Coronary artery (tissue), 2 donors: ENCODE measurements around the gene TXNDC12.
"Not testable (repeated sequence)": the region's sequence is repeated elsewhere in the genome, so short reads cannot be mapped to it uniquely, and the experiment has no call there.

Source experiments
- DNase-seq: peaks from one replicate; pipeline ENCODE4 v3.0.0-alpha.2; 2017; ENCODE audit warnings: low spot score
- H3K27ac ChIP-seq, 2 donors: fragments of 200-600 bp; sonication (generic); one replicate each; pipeline ENCODE4 v1.5.1; 2016 to 2019
- H3K4me3 ChIP-seq: fragments of 200-600 bp; sonication (generic); 2 replicates; pipeline ENCODE4 v1.5.1; 2016; ENCODE audit warnings: mild to moderate bottlenecking, moderate library complexity
- TF ChIP-seq, protein P1 (sequence below): fragments of 200-600 bp; sonication (generic); IDR thresholded peaks from one replicate; pipeline ENCODE4 v1.5.1; 2019; ENCODE audit warnings: antibody characterized with exemption

The TXNDC12 gene

DNA sequence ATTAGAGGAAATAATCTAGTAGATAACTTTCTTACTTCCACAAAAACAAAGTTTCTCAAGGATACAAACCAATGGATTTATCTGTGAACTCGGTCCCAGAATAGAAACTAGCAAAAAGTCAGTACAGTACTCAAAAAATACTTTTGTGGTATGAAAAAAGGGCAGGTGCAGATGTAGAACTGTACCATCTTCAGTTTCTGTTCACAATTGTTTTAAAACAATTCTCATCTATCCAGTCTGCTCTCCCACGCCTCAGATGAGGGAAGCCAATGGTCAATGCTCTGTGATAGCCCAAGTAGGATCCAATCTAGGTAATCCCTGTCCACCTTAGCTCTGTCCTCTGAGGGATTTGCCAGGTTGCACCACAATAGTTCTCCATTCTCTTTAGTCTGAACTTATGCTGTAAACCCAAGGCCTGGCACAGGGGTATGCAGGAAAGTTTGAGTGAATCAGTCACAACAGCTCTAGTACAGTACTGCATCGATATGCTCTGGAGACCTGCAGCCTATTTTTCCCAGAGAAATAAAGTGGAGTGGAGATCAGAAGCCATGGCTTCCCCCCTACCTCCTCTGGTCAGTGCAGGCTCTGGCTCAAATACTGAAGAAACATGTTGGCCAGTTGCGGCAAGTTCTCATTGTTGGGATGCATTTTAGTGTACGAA lies 22.7 kb downstream of the TXNDC12 start:
- DNase-seq, result no peak
- TF ChIP-seq, protein P1, sequence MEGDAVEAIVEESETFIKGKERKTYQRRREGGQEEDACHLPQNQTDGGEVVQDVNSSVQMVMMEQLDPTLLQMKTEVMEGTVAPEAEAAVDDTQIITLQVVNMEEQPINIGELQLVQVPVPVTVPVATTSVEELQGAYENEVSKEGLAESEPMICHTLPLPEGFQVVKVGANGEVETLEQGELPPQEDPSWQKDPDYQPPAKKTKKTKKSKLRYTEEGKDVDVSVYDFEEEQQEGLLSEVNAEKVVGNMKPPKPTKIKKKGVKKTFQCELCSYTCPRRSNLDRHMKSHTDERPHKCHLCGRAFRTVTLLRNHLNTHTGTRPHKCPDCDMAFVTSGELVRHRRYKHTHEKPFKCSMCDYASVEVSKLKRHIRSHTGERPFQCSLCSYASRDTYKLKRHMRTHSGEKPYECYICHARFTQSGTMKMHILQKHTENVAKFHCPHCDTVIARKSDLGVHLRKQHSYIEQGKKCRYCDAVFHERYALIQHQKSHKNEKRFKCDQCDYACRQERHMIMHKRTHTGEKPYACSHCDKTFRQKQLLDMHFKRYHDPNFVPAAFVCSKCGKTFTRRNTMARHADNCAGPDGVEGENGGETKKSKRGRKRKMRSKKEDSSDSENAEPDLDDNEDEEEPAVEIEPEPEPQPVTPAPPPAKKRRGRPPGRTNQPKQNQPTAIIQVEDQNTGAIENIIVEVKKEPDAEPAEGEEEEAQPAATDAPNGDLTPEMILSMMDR, result no peak
- peak overlapping the region; percentile 78 to 91 for H3K27ac ChIP-seq
- peak overlapping the region; percentile 86 for H3K4me3 ChIP-seq

DNA sequence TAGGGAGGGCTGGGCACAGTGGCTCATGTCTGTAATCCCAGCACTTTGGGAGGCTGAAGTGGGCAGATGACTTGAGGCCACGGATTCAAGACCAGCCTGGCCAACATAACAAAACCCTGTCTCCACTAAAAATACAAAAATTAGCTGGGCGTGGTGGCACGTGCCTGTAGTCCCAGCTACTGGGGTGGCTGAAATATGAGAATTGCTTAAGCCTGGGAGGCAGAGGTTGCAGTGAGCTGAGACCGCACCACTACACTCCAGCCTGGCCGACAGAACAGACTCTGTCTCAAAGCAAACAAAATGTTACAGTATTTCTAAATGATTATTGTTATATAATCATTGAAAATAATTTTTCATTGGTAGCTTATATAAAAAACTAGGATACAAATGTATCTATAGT lies 26.2 kb downstream of the TXNDC12 start:
- not testable (repeated sequence) for H3K4me3 ChIP-seq, DNase-seq, H3K27ac ChIP-seq

DNA sequence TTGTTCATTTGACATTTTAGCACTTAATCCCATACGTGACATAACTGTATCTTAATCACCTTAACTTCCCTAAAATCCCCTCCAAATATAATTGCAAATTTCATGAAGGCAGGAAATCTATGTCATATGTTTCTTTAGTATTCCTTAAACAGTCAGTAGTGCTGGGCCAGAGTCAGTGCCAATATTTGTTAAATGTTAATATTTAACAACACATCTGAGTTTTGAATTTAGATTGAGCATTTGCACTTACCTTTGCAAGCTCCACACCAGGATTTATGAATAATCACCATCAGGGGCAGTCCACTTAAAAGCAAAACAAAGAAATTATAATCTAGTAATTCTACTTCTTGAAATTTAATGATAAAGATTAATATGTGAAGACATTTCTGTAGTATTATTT lies 26.7 kb downstream of the TXNDC12 start:
- no peak overlapping the region for H3K4me3 ChIP-seq
- TF ChIP-seq, protein P1, result no peak
- H3K27ac ChIP-seq, result no peak overlapping the region
- no peak for DNase-seq

DNA sequence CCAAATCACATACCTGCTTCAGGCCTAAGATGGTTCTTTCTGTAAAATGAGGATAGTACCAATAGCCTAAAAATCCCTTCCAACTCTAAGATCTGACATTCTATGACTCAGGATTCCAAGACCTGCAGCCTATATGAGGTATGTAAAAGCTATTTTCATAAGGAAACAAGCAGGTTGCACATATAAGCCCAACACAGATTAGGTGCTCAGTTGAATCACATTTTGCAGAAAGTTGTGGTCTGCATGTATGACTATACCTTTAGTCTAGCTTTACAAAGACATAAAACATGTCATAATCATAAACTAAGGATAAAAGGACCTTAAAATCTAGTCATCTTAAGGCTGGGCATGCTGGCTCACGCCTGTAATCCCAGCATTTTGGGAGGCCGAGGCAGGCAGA lies 28.7 kb downstream of the TXNDC12 start:
- Histone ChIP-seq H3K27ac (no peak overlapping the region), H3K4me3 (no peak overlapping the region)
- TF ChIP-seq, protein P1, result no peak
- DNase-seq, result no peak

DNA sequence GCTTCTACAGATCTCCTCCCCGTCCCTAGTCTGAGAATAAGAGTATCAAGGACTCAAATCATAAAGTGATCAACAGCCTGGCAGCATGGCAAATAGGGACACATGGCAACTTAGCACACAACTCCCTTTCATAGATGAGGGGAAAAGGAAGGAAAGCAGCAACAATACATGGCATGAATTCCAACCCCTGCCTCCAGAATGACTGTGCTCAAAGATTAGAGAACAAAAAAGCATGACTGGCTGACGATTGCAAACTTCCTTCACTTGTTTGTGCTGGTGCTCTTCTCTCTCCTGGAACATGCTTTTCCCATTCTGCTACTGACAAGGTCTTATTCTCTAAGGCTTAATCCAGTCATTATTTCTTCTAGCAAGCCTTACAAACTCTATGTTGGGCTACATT lies 32.9 kb downstream of the TXNDC12 start:
- Histone ChIP-seq H3K27ac (no peak overlapping the region), H3K4me3 (no peak overlapping the region)
- DNase-seq, result no peak
- TF ChIP-seq, protein P1, result no peak

DNA sequence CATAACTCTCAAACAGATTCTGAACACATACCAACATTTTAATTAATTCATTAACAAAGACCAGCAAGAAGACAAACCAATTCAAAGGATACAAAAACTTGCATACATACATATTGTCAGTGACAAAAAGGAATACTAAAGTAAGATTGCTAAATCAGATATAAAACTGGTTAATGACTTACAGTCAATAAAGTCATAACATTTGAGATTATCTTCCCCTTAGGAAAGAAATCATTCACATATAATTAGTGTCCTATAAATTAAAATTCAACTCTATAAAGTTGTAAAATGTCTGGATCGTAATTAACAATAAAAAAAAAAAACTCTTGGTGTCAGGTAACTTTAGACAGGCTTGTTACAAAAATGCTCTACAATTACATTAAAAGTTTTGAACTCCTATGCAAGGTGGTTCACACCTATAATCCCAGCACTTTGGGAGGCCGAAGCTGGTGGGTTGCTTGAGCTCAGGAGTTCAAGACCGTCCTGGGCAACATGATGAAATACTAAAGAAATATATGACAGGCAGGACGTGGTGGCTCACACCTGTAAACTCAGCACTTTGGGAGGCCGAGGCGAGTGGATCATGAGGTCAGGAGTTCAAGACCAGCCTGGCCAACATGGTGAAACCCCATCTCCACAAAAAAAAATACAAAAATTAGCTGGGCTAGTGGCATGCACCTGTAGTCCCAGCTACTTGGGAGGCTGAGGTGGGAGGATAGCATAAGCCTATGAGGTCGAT lies 46.8 kb downstream of the TXNDC12 start:
- TF ChIP-seq, protein P1, result no peak
- DNase-seq, result no peak

DNA sequence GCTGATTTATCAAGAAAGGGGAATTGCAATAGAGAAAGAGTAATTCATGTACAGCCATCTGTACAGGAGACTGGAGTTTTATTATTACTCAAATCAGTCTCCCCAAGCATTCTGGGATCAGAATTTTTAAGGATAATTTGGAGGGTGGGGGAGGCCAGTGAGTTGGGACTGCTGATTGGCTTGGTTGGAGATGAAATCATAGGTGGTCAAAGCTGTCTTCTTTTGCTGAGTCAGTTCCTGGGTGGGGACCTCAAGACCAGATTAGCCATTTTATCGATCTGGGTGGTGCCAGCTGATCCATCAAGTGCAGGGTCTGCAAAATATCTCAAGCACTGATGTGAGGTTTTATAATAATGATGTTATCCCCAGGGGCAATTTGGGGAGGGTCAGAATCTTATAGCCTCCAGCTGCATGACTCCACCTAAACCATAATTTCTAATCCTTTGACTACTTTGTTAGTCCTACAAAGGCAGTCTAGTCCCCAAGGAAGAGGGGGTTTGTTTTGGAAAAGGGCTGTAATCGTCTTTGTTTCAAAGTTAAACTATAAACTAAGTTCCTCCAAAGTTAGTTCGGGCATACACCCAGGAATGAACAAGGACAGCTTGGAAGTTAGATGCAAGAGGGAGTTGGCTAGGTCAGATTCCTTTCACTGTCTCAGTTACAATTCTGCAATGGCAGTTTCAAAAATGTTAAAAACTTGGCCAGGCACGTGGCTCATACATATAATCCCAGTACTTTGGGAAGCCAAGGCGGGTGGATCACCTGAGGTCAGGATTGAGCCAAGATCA lies 47.6 kb downstream of the TXNDC12 start:
- Histone ChIP-seq H3K27ac (no peak overlapping the region), H3K4me3 (no peak overlapping the region)
- no peak for DNase-seq
- TF ChIP-seq, protein P1, result no peak

More for the DNA sequence above, 46.8 kb downstream of the TXNDC12 start:
- Histone ChIP-seq H3K27ac (no peak overlapping the region), H3K4me3 (no peak overlapping the region)

DNA sequence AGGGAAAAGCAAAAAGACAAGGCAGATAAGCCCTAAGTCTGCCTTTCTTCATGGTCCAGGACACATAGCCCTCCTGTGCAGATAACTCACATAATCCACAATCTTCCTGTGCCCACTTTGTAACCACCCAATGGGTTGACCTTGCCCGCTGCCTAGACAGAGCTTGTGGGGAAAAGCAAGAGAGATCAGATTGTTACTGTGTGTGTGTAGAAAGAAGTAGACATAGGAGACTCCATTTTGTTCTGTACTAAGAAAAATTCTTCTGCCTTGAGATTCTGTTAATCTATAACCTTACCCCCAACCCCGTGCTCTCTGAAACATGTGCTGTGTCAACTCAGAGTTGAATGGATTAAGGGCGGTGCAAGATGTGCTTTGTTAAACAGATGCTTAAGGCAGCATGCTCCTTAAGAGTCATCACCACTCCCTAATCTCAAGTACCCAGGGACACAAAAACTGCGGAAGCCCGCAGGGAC lies 48.9 kb downstream of the TXNDC12 start:
- not testable (repeated sequence) for H3K27ac ChIP-seq, H3K4me3 ChIP-seq, DNase-seq

DNA sequence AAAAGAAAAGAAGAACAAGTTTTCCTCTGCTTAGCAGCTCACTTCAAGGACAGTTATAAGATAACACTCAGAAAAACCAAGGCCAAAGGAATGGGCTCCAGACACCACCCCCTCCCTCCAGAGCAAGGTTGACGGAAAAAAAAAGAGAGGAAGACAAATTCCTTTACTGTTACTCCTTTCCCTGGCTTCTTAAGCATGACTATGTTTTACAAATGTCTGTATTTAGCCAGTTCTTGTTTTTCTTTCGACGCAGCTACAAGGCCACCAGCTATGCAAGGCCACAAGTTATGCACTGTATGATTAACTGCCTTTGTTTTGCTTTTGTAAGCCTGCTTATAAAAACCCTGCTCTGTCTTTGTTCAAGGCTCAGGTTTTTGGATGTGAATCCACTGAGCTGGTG lies 49.4 kb downstream of the TXNDC12 start:
- DNase-seq, H3K27ac ChIP-seq, H3K4me3 ChIP-seq: not testable (repeated sequence)
